Activated CD8-positive, alpha-beta memory T cell treated with anti-CD3 and anti-CD28 coated beads for 4 hours (primary cell): ENCODE data around the gene P4HA2.

Experiments
- DNase-seq, 2 donors: peaks; one replicate each; pipeline ENCODE4 v3.0.0-alpha.2; 2020; ENCODE audit warnings: low read depth in 2 of 2

The P4HA2 gene

GRCh38 chr5:132264546-132265335 is 37.1 kb upstream of the P4HA2 start:
- no peak for DNase-seq

GRCh38 chr5:132263548-132264261 is 36.1 kb upstream of the P4HA2 start:
- DNase-seq, result peak in 1 of 2 donors; percentile 42

GRCh38 chr5:132262882-132263547 is 35.4 kb upstream of the P4HA2 start:
- DNase-seq, result no peak

- DNase-seq, result no peak
Observed at GRCh38 chr5:132261881-132262845, 34.5 kb upstream of the P4HA2 start.

- DNase-seq, result peak; percentile 25 to 49
Observed at GRCh38 chr5:132260714-132261551, 33.3 kb upstream of the P4HA2 start.

GRCh38 chr5:132260051-132260450 is 32.4 kb upstream of the P4HA2 start:
- no peak for DNase-seq

- no peak for DNase-seq
Observed at GRCh38 chr5:132259069-132259851, 31.6 kb upstream of the P4HA2 start.

GRCh38 chr5:132258102-132259068 is 30.7 kb upstream of the P4HA2 start:
- no peak for DNase-seq

- no peak for DNase-seq
Observed at GRCh38 chr5:132257131-132258101, 29.8 kb upstream of the P4HA2 start, which contains the start of gene PDLIM4. TSS of gene PDLIM4 (plus strand) at chr5:132257696. CDS start at chr5:132257735, 39 bp downstream.

- no peak for DNase-seq
Observed at GRCh38 chr5:132256783-132257130, 29.1 kb upstream of the P4HA2 start.

GRCh38 chr5:132256086-132256782 is 28.6 kb upstream of the P4HA2 start:
- DNase-seq, result no peak

GRCh38 chr5:132254321-132254977 is 26.8 kb upstream of the P4HA2 start:
- DNase-seq, result no peak

GRCh38 chr5:132253452-132254320 is 26.0 kb upstream of the P4HA2 start:
- no peak for DNase-seq

- no peak for DNase-seq
Observed at GRCh38 chr5:132253008-132253441, 25.4 kb upstream of the P4HA2 start.

GRCh38 chr5:132251220-132251725 is 23.6 kb upstream of the P4HA2 start:
- no peak for DNase-seq
